DND-41 (cell line): ENCODE data around the gene ADARB2.

ENCODE experiments used
- ATAC-seq: fragments of 200-7000 bp; cut with Tn5 transposase; 3 replicates; pipeline ENCODE4 v1.9.1; 2021; ENCODE audit warnings: low read depth; ENCODE audit not compliant: insufficient read depth
- DNase-seq: peaks from one replicate; pipeline ENCODE4 v3.0.0-alpha.2; 2020
- H2AFZ ChIP-seq: 2 replicates; pipeline ENCODE4 v1.6.0; 2012; ENCODE audit warnings: low read depth, low read length
- H3K27ac ChIP-seq: 2 replicates; pipeline ENCODE4 v1.5.1; 2012; ENCODE audit warnings: low read length, inconsistent platforms
- H3K27me3 ChIP-seq: fragments of 200-600 bp; sonication (generic); 2 replicates; pipeline ENCODE4 v1.6.0; 2012; ENCODE audit warnings: low read length, mild to moderate bottlenecking, inconsistent platforms; ENCODE audit not compliant: insufficient read depth, poor library complexity
- H3K36me3 ChIP-seq: 2 replicates; pipeline ENCODE4 v1.5.1; 2012; ENCODE audit warnings: low read length, inconsistent platforms; ENCODE audit not compliant: insufficient read depth
- H3K4me1 ChIP-seq: 2 replicates; pipeline ENCODE4 v1.5.1; 2012; ENCODE audit warnings: mild to moderate bottlenecking, low read length; ENCODE audit not compliant: insufficient read depth
- H3K4me2 ChIP-seq: 2 replicates; pipeline ENCODE4 v1.6.0; 2012; ENCODE audit warnings: mild to moderate bottlenecking, moderate library complexity, low read length, inconsistent platforms; ENCODE audit not compliant: insufficient read depth
- H3K4me3 ChIP-seq, 2 experiments: fragments of 200-600 bp in 1 of 2; shearing (Covaris generic) in 1 of 2; 2 replicates each; pipeline ENCODE4 v1.5.1; 2012 to 2016; ENCODE audit warnings: inconsistent platforms in 2 of 2, low read length in 2 of 2, mild to moderate bottlenecking in 2 of 2, low read depth in 1 of 2, moderate library complexity in 1 of 2
- H3K79me2 ChIP-seq: 2 replicates; pipeline ENCODE4 v1.6.0; 2012; ENCODE audit warnings: low read length, inconsistent platforms; ENCODE audit not compliant: insufficient read depth
- H3K9ac ChIP-seq: 2 replicates; pipeline ENCODE4 v1.6.0; 2012; ENCODE audit warnings: low read depth, mild to moderate bottlenecking, inconsistent platforms, low read length, moderate library complexity
- H3K9me3 ChIP-seq: 2 replicates; pipeline ENCODE4 v1.5.1; 2012; ENCODE audit warnings: low read length, moderate library complexity, mild to moderate bottlenecking, inconsistent platforms; ENCODE audit not compliant: insufficient read depth, severe bottlenecking
- H4K20me1 ChIP-seq: 2 replicates; pipeline ENCODE4 v1.6.0; 2012; ENCODE audit warnings: low read length; ENCODE audit not compliant: insufficient read depth
- EZH2 ChIP-seq: IDR thresholded peaks from 3 replicates; pipeline ENCODE4 v1.6.1; 2012; ENCODE audit warnings: borderline replicate concordance, low read depth, mild to moderate bottlenecking, moderate library complexity, low read length, inconsistent platforms; ENCODE audit not compliant: severe bottlenecking
- TF ChIP-seq, protein P1 (sequence below): IDR thresholded peaks from 2 replicates; pipeline ENCODE4 v1.5.1; 2012; ENCODE audit warnings: borderline replicate concordance, low read length, moderate library complexity, mild to moderate bottlenecking; ENCODE audit not compliant: poor library complexity, severe bottlenecking; ENCODE audit errors: extremely low read depth

ADARB2 gene

DNA sequence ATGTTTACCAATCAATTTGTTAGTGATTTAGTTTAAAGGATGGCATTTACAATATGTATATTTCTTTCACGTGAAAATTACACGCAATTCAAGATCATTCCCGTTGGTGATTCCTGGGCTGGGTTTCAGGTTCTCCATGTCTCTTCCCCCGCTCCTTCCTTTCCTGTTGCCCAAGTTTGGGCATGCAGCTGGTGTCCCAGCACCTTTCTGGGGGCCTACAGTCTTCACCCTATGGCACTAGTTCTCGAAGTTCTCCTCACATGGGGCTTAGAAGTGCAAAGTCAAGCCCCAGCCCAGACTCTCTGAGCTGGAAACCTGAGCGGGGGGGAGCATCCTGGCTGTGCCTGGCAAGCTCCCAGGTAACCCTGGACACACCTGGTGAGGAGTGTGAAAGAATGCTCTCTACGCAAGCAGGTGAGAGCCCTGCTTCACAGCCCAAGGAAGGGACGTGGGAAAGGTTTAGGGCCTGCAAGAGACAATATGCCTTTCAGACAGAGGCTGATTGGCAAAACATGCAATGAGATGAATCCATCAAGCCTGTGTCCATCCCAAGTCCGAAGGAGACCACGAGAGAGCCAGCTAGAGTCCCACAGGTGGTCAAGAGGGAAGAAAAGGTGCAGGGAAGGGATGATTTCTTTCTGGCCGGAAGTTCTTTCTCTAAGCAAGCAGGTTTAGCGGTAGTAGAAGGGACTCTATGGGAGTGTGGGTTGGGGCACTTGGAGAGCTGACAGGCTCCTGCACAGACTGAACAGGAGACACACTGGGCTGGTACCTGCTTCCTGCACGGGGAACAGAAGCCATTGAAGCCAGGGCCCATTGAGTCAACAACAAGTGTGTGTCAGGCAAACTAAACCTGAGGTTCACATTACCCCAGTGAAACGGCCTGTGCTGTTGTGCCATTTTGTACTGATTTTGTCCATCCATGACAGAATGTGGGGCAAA lies 131.1 kb downstream of the ADARB2 start:
- peaks cover 7% of the 10 kb centered on the region for H3K27me3 ChIP-seq
- H3K9ac ChIP-seq = no peak overlapping the region
- no peak for ATAC-seq
- no peaks in the 10 kb centered on the region for H3K9me3 ChIP-seq
- no peak overlapping the region for H3K4me3 ChIP-seq
- no peaks in the 10 kb centered on the region for H3K79me2 ChIP-seq
- H2AFZ ChIP-seq = no peak overlapping the region
- H4K20me1 ChIP-seq = no peaks in the 10 kb centered on the region
- no peak overlapping the region for H3K4me2 ChIP-seq
- H3K27ac ChIP-seq = no peak overlapping the region
- no peak for DNase-seq
- H3K4me1 ChIP-seq = peaks cover 2% of the 10 kb centered on the region
- H3K36me3 ChIP-seq = no peaks in the 10 kb centered on the region
- TF ChIP-seq, protein P1, sequence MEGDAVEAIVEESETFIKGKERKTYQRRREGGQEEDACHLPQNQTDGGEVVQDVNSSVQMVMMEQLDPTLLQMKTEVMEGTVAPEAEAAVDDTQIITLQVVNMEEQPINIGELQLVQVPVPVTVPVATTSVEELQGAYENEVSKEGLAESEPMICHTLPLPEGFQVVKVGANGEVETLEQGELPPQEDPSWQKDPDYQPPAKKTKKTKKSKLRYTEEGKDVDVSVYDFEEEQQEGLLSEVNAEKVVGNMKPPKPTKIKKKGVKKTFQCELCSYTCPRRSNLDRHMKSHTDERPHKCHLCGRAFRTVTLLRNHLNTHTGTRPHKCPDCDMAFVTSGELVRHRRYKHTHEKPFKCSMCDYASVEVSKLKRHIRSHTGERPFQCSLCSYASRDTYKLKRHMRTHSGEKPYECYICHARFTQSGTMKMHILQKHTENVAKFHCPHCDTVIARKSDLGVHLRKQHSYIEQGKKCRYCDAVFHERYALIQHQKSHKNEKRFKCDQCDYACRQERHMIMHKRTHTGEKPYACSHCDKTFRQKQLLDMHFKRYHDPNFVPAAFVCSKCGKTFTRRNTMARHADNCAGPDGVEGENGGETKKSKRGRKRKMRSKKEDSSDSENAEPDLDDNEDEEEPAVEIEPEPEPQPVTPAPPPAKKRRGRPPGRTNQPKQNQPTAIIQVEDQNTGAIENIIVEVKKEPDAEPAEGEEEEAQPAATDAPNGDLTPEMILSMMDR = no peak
- no peak for TF ChIP-seq EZH2

DNA sequence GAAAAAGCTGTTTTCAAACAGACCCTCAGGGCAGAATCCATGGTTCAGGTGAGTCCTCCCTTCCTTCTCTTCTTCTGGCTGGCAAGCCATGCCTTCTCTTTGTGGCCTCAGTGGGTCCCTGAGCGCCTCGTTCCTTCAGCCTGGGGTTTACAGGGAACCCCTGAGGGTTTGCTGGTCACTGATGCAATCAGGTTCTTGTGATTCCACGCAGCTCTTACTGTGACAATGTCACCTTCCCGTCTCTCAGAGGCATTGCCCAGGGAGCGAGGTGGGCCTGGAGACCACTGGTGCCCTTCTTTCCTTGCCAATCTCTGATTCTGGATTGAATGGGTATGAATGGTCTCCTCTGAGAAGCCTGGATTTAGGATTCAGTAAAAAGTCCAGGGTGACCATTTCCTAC lies 132.2 kb downstream of the ADARB2 start:
- no peak for ATAC-seq
- Histone ChIP-seq H4K20me1 (no peaks in the 10 kb centered on the region), H3K4me2 (no peak overlapping the region), H2AFZ (no peak overlapping the region), H3K27me3 (peaks cover 4% of the 10 kb centered on the region), H3K79me2 (no peaks in the 10 kb centered on the region), H3K4me1 (peaks cover 14% of the 10 kb centered on the region), H3K27ac (no peak overlapping the region), H3K4me3 (no peak overlapping the region), H3K9me3 (no peaks in the 10 kb centered on the region), H3K9ac (no peak overlapping the region), H3K36me3 (no peaks in the 10 kb centered on the region)
- TF ChIP-seq, protein P1 = no peak
- no peak for TF ChIP-seq EZH2
- no peak for DNase-seq

DNA sequence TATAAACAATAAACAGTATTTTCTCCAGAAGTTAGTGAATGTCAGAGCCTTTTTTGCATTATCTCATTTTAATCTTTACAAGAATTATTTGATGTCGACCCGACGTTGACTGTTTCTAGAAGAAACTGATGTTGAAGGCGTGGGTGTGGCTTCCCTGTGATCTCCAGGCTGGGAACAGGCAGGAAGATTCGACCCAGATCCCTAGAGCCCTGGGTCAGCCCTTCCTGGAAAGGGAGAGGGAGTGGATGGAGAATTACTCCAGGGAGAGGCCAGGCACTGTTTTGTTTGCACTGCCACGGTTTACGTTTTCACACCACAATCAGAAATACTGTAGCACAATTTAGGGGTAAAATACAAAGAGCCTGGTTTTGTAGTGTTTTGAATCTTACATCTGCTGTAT lies 133.1 kb downstream of the ADARB2 start:
- no peak overlapping the region for H3K27ac ChIP-seq
- no peak overlapping the region for H3K9ac ChIP-seq
- H3K79me2 ChIP-seq = no peaks in the 10 kb centered on the region
- ATAC-seq = no peak
- H3K4me2 ChIP-seq = no peak overlapping the region
- TF ChIP-seq, protein P1 = no peak
- no peak for TF ChIP-seq EZH2
- H3K4me1 ChIP-seq = peaks cover 17% of the 10 kb centered on the region
- no peak overlapping the region for H2AFZ ChIP-seq
- H3K4me3 ChIP-seq = no peak overlapping the region
- DNase-seq = no peak
- H3K36me3 ChIP-seq = no peaks in the 10 kb centered on the region
- no peaks in the 10 kb centered on the region for H4K20me1 ChIP-seq
- H3K9me3 ChIP-seq = no peaks in the 10 kb centered on the region
- peaks cover 4% of the 10 kb centered on the region for H3K27me3 ChIP-seq

DNA sequence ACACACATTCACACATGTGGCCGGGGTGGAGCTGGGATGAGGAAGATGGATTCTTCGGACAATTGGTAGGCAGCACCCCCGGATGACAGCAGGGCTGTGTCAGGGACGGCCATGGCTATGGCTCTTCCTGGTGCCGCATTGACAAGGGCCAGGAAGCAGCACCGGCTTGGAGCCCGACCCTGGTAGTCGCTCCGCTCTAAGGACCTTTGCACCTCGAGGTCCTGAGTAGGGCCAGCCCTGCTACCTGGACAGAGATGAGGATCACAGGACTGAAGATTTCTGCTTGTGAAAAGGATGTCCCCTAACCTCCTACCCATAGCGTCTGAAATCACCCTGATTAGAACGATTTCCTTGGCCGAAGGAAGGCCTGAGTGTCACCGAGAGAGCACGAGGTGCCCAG lies 134.1 kb downstream of the ADARB2 start:
- Histone ChIP-seq H2AFZ (no peak overlapping the region), H3K36me3 (no peaks in the 10 kb centered on the region), H3K4me2 (no peak overlapping the region), H3K4me3 (no peak overlapping the region), H3K27ac (no peak overlapping the region), H3K79me2 (no peaks in the 10 kb centered on the region), H3K27me3 (peaks cover 4% of the 10 kb centered on the region), H4K20me1 (no peaks in the 10 kb centered on the region), H3K9me3 (no peaks in the 10 kb centered on the region), H3K9ac (no peak overlapping the region), H3K4me1 (peaks cover 17% of the 10 kb centered on the region)
- TF ChIP-seq, protein P1 = no peak
- no peak for TF ChIP-seq EZH2
- no peak for ATAC-seq
- no peak for DNase-seq
